ENCODE results near the gene SHMT2. TPM values are rescaled to one million over a fixed set of nuclear protein-coding genes. Genes with fewer than 3 reads are reported as not detected.

SHMT2 gene
- total and polyA plus RNA-seq, 2 experiments from 2014 or later = 125 to 387 TPM

DNA sequence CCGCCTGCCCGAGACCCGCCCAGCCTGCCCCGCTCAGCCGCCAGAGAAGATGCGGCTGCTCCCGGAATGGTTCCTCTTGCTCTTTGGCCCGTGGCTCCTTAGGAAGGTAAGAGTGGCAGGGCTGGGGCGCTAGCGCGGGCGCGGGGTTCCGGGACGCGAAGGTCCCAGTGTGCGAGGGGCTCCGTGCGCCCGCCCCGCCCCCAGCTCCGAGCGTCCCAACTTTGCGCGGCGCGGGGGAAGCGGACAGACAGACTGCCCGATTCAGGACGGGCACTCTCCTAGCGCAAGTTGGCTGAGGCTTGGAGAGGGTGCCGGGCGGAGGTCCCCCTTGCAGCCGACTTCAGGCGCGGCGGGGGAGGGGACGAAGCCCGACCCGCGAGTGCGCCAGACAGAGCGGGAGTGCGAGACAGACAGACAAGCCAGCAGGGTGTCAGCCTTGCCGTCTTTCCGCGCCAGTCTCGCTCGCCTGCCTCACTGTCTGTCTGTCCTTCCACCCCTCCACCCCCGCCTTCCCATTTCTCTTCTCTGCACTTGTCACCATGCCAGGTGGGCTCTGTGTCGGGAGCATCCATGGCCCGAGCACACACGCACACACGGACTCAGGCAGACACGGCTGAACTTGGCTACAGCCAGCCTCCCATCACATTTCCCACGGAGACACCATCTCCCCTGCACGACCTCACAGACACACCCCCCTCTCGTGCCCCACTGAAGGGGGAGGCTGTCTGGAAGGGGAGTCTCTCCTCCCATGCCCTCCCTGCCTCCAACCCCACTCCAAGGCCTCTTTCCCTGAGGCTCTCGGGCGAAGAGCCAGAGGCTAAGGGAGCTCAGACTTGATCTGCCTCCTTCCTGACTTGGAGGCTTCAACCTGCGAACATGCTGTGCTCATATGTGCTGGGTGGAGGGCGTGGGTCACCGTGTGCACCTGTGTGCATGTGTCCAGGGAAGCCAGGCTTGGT lies 12.3 kb upstream of the SHMT2 start:
- Histone ChIP-seq H3K27me3 (ENCODE audit: insufficient read depth) (peaks cover 87% of the 10 kb centered on the region), H3K4me2 (peak overlapping the region; percentile 84), H4K20me1 (replicated peaks; ENCODE audit: insufficient read depth) (peaks cover 10% of the 10 kb centered on the region; the same call in 1 of the 2 replicates), H3K36me3 (ENCODE audit: insufficient read depth) (no peaks in the 10 kb centered on the region), H2AFZ (no peak overlapping the region), H3K79me2 (replicated peaks; ENCODE audit: insufficient read depth) (no peaks in the 10 kb centered on the region), H3K9me2 (ENCODE audit: insufficient read depth) (no peaks in the 10 kb centered on the region), H3K27ac (ENCODE audit: low read depth) (no peak overlapping the region), H3K4me1 (ENCODE audit: insufficient read depth) (peaks cover 53% of the 10 kb centered on the region), H3K4me3 (peak overlapping the region; percentile 62), H3F3A (replicated peaks; ENCODE audit: low read depth) (0 out of 2 replicates have a peak, but pooled peaks cover 27% of the 10 kb centered on the region)
- no peak; the same call in 2 of the 3 replicates for ATAC-seq
- Mint-ChIP-seq H3K4me1 (peaks cover 64% of the 10 kb centered on the region), H3K36me3 (ENCODE audit: low read depth) (peaks cover 9% of the 10 kb centered on the region), H3K9me3 (peaks cover 3% of the 10 kb centered on the region), H3K27me3 (ENCODE audit: insufficient read depth, low read depth, poor library complexity) (peaks cover 82% of the 10 kb centered on the region), H3K4me3 (peak overlapping the region; percentile 73), H3K27ac (no peak overlapping the region)
- DNase-seq (ENCODE audit: low spot score) = peak; percentile 53
- TF ChIP-seq CREB1 (CRISPR knock-in tag; IDR thresholded peaks at IDR 0.05; ENCODE audit: low read depth) (no peak), ZNF331 (CRISPR knock-in tag; IDR thresholded peaks at IDR 0.05; ENCODE audit: low read depth) (no peak), STAT1 (IDR thresholded peaks at IDR 0.05; ENCODE audit: unreplicated experiment) (no peak), EZH2 (IDR thresholded peaks at IDR 0.05; ENCODE audit: low read depth, unreplicated experiment) (peak; percentile 63), EZH2phosphoT487 (IDR thresholded peaks at IDR 0.05; ENCODE audit: unreplicated experiment) (peak; percentile 89), JUNB (IDR thresholded peaks at IDR 0.05; ENCODE audit: unreplicated experiment) (no peak), NANOG (IDR thresholded peaks at IDR 0.05; ENCODE audit: borderline replicate concordance) (no peak), POLR2AphosphoS5 (IDR thresholded peaks at IDR 0.05; ENCODE audit: low read depth) (no peak), ETS1 (IDR thresholded peaks at IDR 0.05) (no peak)
- TF ChIP-seq, protein P1, sequence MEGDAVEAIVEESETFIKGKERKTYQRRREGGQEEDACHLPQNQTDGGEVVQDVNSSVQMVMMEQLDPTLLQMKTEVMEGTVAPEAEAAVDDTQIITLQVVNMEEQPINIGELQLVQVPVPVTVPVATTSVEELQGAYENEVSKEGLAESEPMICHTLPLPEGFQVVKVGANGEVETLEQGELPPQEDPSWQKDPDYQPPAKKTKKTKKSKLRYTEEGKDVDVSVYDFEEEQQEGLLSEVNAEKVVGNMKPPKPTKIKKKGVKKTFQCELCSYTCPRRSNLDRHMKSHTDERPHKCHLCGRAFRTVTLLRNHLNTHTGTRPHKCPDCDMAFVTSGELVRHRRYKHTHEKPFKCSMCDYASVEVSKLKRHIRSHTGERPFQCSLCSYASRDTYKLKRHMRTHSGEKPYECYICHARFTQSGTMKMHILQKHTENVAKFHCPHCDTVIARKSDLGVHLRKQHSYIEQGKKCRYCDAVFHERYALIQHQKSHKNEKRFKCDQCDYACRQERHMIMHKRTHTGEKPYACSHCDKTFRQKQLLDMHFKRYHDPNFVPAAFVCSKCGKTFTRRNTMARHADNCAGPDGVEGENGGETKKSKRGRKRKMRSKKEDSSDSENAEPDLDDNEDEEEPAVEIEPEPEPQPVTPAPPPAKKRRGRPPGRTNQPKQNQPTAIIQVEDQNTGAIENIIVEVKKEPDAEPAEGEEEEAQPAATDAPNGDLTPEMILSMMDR (conservative IDR thresholded peaks at IDR 0.05; ENCODE audit: low read depth in 2 of 2) = no peak
- TF ChIP-seq, protein P2, sequence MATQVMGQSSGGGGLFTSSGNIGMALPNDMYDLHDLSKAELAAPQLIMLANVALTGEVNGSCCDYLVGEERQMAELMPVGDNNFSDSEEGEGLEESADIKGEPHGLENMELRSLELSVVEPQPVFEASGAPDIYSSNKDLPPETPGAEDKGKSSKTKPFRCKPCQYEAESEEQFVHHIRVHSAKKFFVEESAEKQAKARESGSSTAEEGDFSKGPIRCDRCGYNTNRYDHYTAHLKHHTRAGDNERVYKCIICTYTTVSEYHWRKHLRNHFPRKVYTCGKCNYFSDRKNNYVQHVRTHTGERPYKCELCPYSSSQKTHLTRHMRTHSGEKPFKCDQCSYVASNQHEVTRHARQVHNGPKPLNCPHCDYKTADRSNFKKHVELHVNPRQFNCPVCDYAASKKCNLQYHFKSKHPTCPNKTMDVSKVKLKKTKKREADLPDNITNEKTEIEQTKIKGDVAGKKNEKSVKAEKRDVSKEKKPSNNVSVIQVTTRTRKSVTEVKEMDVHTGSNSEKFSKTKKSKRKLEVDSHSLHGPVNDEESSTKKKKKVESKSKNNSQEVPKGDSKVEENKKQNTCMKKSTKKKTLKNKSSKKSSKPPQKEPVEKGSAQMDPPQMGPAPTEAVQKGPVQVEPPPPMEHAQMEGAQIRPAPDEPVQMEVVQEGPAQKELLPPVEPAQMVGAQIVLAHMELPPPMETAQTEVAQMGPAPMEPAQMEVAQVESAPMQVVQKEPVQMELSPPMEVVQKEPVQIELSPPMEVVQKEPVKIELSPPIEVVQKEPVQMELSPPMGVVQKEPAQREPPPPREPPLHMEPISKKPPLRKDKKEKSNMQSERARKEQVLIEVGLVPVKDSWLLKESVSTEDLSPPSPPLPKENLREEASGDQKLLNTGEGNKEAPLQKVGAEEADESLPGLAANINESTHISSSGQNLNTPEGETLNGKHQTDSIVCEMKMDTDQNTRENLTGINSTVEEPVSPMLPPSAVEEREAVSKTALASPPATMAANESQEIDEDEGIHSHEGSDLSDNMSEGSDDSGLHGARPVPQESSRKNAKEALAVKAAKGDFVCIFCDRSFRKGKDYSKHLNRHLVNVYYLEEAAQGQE (IDR thresholded peaks at IDR 0.05; ENCODE audit: unreplicated experiment) = no peak
